MM.1S (cell line): Measurements from ENCODE around the gene MPDU1.
A peak's percentile ranks its signal among the peaks of the same experiment; 100 is the strongest.

Experiments
- DNase-seq: peaks from one replicate; pipeline ENCODE4 v3.0.0-alpha.2; 2015
- H2AFZ ChIP-seq: fragments of 300-600 bp; sonication (generic); 2 replicates; pipeline ENCODE4 v1.6.0; 2016; ENCODE audit warnings: antibody characterized with exemption, low read length
- H3F3A ChIP-seq: fragments of 300-600 bp; sonication (generic); 2 replicates; pipeline ENCODE4 v1.6.1; 2016; ENCODE audit warnings: mild to moderate bottlenecking, antibody characterized with exemption, low read length, moderate library complexity, mixed read lengths; ENCODE audit not compliant: insufficient read depth
- H3K27ac ChIP-seq: fragments of 300-600 bp; sonication (generic); 2 replicates; pipeline ENCODE4 v1.5.1; 2016; ENCODE audit warnings: mild to moderate bottlenecking, low read length
- H3K27me3 ChIP-seq: fragments of 300-600 bp; sonication (generic); replicated peaks from 2 replicates; pipeline ENCODE4 v1.6.0; 2016; ENCODE audit warnings: low read length; ENCODE audit not compliant: insufficient read depth
- H3K36me3 ChIP-seq: fragments of 300-600 bp; sonication (generic); replicated peaks from 2 replicates; pipeline ENCODE4 v1.6.1; 2016; ENCODE audit warnings: mild to moderate bottlenecking, low read length, mixed read lengths; ENCODE audit not compliant: insufficient read depth
- H3K4me1 ChIP-seq: fragments of 300-600 bp; sonication (generic); 2 replicates; pipeline ENCODE4 v1.6.1; 2016; ENCODE audit warnings: low read length, mixed read lengths
- H3K4me2 ChIP-seq: fragments of 300-600 bp; sonication (generic); 2 replicates; pipeline ENCODE4 v1.6.0; 2016; ENCODE audit warnings: low read depth, low read length
- H3K4me3 ChIP-seq: fragments of 300-600 bp; sonication (generic); 2 replicates; pipeline ENCODE4 v1.5.1; 2016; ENCODE audit warnings: low read length, mixed read lengths
- H3K79me2 ChIP-seq: fragments of 300-600 bp; sonication (generic); 2 replicates; pipeline ENCODE4 v1.6.1; 2016; ENCODE audit warnings: mixed run types, low read length, mixed read lengths
- H3K9ac ChIP-seq: fragments of 300-600 bp; sonication (generic); 2 replicates; pipeline ENCODE4 v1.6.1; 2016; ENCODE audit warnings: low read length, mixed read lengths
- H3K9me2 ChIP-seq: fragments of 300-600 bp; sonication (generic); replicated peaks from 2 replicates; pipeline ENCODE4 v1.6.1; 2016; ENCODE audit warnings: mild to moderate bottlenecking, low read length, mixed read lengths; ENCODE audit not compliant: insufficient read depth
- H3K9me3 ChIP-seq: fragments of 300-600 bp; sonication (generic); replicated peaks from 2 replicates; pipeline ENCODE4 v1.6.1; 2016; ENCODE audit warnings: mild to moderate bottlenecking, low read length, mixed read lengths; ENCODE audit not compliant: insufficient read depth
- H4K20me1 ChIP-seq: fragments of 300-600 bp; sonication (generic); 2 replicates; pipeline ENCODE4 v1.6.1; 2016; ENCODE audit warnings: mild to moderate bottlenecking, low read length, moderate library complexity, mixed read lengths; ENCODE audit not compliant: insufficient read depth
- EZH2 ChIP-seq: fragments of 300-600 bp; sonication (generic); optimal IDR thresholded peaks from 2 replicates; pipeline ENCODE3; 2017; ENCODE audit warnings: low read depth, mild to moderate bottlenecking, antibody characterized with exemption, low read length, mixed read lengths
- EZH2phosphoT487 ChIP-seq: fragments of 300-600 bp; sonication (generic); IDR thresholded peaks from 2 replicates; pipeline ENCODE4 v1.6.1; 2018; ENCODE audit warnings: antibody characterized with exemption, low read length
- TF ChIP-seq, protein P1 (sequence below): fragments of 300-600 bp; sonication (generic); IDR thresholded peaks from 2 replicates; pipeline ENCODE4 v1.5.1; 2016; ENCODE audit warnings: antibody characterized with exemption, low read length, mixed read lengths

MPDU1 gene

DNA sequence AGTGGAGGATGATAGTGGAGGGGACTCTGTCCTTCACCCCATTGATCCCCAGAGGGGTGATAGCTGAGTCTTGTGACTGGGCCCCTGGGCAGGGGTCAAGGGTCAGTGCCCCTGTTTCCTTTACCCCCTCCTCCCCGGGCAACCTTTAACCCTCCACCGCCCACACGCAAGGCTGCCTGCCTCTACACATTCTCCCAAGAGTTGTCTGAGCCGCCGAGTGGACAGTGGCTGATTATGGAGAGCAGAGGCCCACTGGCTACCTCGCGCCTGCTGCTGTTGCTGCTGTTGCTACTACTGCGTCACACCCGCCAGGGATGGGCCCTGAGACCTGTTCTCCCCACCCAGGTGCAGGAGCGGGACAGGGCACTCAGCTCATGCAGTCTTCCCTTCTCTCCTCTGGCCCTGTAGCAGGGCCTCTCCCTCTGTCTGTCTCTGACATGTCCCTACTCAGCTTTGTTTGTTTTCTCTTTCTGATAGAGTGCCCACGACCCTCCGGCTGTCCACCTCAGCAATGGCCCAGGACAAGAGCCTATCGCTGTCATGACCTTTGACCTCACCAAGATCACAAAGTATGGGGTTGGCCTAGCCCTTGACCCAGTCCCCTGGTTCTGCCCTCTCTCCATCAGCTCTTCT, 46.4 kb downstream of the MPDU1 start, which contains the start of gene SHBG:
Gene SHBG, plus strand, starts transcription at position 197 of the 633 bp plus-strand sequence. Its CDS starts 38 bp downstream, at position 235.
- Histone ChIP-seq H3K4me3 (no peak within 1 kb of the TSS), H3K27me3 (peaks cover 9% of the 10 kb centered on the region), H3K36me3 (no peaks in the 10 kb centered on the region), H3K4me1 (peaks cover 12% of the 10 kb centered on the region), H3K9ac (no peak within 1 kb of the TSS), H3K4me2 (no peak within 1 kb of the TSS), H3K27ac (no peak within 1 kb of the TSS), H3F3A (no peaks in the 10 kb centered on the region), H4K20me1 (no peaks in the 10 kb centered on the region), H3K9me2 (no peaks in the 10 kb centered on the region), H3K79me2 (peaks cover 6% of the 10 kb centered on the region; the same call in 1 of the 2 replicates), H2AFZ (no peak within 1 kb of the TSS), H3K9me3 (no peaks in the 10 kb centered on the region)
- TF ChIP-seq, protein P1, sequence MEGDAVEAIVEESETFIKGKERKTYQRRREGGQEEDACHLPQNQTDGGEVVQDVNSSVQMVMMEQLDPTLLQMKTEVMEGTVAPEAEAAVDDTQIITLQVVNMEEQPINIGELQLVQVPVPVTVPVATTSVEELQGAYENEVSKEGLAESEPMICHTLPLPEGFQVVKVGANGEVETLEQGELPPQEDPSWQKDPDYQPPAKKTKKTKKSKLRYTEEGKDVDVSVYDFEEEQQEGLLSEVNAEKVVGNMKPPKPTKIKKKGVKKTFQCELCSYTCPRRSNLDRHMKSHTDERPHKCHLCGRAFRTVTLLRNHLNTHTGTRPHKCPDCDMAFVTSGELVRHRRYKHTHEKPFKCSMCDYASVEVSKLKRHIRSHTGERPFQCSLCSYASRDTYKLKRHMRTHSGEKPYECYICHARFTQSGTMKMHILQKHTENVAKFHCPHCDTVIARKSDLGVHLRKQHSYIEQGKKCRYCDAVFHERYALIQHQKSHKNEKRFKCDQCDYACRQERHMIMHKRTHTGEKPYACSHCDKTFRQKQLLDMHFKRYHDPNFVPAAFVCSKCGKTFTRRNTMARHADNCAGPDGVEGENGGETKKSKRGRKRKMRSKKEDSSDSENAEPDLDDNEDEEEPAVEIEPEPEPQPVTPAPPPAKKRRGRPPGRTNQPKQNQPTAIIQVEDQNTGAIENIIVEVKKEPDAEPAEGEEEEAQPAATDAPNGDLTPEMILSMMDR: no peak
- TF ChIP-seq EZH2phosphoT487: no peak
- no peak for TF ChIP-seq EZH2
- DNase-seq: no peak

GRCh38 chr17:7631398-7632380, 48.0 kb downstream of the MPDU1 start:
- Histone ChIP-seq H3K4me2 (no peak overlapping the region), H3K36me3 (no peaks in the 10 kb centered on the region), H3K9ac (no peak overlapping the region), H4K20me1 (no peaks in the 10 kb centered on the region), H2AFZ (no peak overlapping the region), H3K27me3 (peaks cover 25% of the 10 kb centered on the region), H3K27ac (no peak overlapping the region), H3K9me3 (no peaks in the 10 kb centered on the region), H3K4me1 (peaks cover 11% of the 10 kb centered on the region), H3K9me2 (no peaks in the 10 kb centered on the region), H3K4me3 (no peak overlapping the region), H3K79me2 (peaks cover 5% of the 10 kb centered on the region; the same call in 1 of the 2 replicates), H3F3A (no peaks in the 10 kb centered on the region)
- TF ChIP-seq EZH2 (no peak), EZH2phosphoT487 (no peak)
- TF ChIP-seq, protein P1: no peak
- no peak for DNase-seq

- Histone ChIP-seq H3K9me3 (no peaks in the 10 kb centered on the region), H3K27me3 (peaks cover 26% of the 10 kb centered on the region), H3K4me2 (no peak overlapping the region), H3F3A (no peaks in the 10 kb centered on the region), H3K36me3 (no peaks in the 10 kb centered on the region), H4K20me1 (no peaks in the 10 kb centered on the region), H3K4me1 (peaks cover 7% of the 10 kb centered on the region), H3K79me2 (no peaks in the 10 kb centered on the region), H3K27ac (no peak overlapping the region), H3K4me3 (no peak overlapping the region), H2AFZ (peak overlapping the region; percentile 69), H3K9me2 (no peaks in the 10 kb centered on the region), H3K9ac (no peak overlapping the region)
- TF ChIP-seq, protein P1: peak; percentile 64
- TF ChIP-seq EZH2phosphoT487: no peak
- no peak for TF ChIP-seq EZH2
- peak; percentile 72 for DNase-seq
Observed at GRCh38 chr17:7632492-7632894, 48.8 kb downstream of the MPDU1 start.
